ENCODE results near the gene PLSCR4.

Gene PLSCR4

DNA sequence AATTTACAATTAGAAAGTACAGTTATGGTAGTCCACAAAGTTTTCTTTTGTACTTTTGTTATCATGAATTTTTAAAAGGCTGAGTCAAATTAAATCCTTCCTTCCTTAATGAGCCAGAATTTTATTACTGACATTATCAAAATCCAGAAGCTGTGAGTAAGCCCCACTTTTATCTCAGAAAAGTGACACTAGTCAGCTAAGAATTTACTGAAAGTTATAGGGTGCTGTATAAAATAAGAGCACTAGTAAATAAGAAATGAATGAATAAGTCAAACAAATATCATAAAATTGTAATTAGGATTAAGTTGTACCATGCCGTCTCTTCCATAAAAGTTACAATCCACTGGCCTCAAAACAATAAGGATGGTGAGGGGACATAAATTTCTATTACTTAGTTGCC is 105.3 kb downstream of the PLSCR4 start:
- TF ChIP-seq CTCF (IDR thresholded peaks at IDR 0.05; ENCODE audit: low read depth, low read length, missing control alignments): no peak
- no peak overlapping the region for H3K4me3 ChIP-seq (ENCODE audit: low read depth, low read length)
- no peak for DNase-seq (ENCODE audit: low read depth)

GRCh38 chr3:146142757-146143156 is 108.1 kb downstream of the PLSCR4 start:
- no peak for DNase-seq (ENCODE audit: low read depth)
- TF ChIP-seq CTCF (IDR thresholded peaks at IDR 0.05; ENCODE audit: low read depth, low read length, missing control alignments): no peak

More at GRCh38 chr3:146142757-146143156, 108.1 kb downstream of the PLSCR4 start:
- H3K4me3 ChIP-seq (ENCODE audit: low read depth, low read length): no peak overlapping the region

Measured in GM12864 (cell line).